A204.1 (cell line): ENCODE measurements around the gene PRAC1.

ENCODE experiments used
- FAIRE-seq: peaks from 2 replicates; lab custom pipeline; 2012; peaks lifted over from hg19 to GRCh38; lab: Jason Lieb, UNC

PRAC1 gene

GRCh38 chr17:48746916-48747444 lies 24.7 kb upstream of the PRAC1 start:
- FAIRE-seq: no peak

DNA sequence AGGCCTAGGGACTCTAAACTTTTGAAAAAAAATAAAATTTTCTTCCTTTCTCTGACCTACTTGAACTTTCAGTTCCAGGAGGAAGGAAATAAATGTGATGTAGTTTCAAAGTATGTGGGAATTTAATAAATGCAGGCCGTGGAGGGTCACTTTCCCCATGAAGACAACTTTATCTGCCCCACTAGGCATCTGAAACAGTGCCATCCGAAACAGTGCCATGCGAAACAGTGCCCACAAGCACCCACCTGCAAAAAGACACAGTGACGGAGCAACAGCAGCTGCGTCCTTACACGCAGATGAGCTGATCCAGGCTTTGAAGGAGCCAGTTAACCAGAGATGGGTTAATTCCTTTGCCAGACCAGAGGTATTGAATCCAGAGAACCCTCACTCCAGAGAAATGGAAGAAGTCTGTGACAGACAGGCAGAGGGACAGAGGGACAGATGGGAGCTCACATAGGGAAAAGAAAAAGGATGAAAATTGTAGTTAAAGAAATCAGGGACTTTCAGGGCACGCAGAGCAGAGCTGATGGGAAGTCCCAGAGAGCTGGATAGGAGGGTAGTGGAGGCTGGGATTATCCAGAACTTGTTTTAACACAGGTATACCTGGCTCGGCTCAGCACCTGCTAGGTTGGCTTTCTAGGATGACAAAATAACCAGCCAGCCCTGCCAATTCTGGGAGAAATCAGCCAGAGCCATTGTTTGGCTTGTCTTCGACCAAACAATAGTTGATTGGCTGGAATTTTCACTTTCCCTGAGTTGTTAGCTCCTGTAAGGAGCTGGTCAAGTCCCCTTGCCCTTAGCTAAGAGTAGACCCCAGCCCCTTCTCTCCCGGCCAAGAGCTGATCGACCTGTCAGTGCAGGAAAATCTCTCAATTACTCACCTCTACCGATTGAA lies 23.3 kb upstream of the PRAC1 start:
- no peak for FAIRE-seq

GRCh38 chr17:48740537-48740936 lies 18.2 kb upstream of the PRAC1 start:
- FAIRE-seq: no peak

DNA sequence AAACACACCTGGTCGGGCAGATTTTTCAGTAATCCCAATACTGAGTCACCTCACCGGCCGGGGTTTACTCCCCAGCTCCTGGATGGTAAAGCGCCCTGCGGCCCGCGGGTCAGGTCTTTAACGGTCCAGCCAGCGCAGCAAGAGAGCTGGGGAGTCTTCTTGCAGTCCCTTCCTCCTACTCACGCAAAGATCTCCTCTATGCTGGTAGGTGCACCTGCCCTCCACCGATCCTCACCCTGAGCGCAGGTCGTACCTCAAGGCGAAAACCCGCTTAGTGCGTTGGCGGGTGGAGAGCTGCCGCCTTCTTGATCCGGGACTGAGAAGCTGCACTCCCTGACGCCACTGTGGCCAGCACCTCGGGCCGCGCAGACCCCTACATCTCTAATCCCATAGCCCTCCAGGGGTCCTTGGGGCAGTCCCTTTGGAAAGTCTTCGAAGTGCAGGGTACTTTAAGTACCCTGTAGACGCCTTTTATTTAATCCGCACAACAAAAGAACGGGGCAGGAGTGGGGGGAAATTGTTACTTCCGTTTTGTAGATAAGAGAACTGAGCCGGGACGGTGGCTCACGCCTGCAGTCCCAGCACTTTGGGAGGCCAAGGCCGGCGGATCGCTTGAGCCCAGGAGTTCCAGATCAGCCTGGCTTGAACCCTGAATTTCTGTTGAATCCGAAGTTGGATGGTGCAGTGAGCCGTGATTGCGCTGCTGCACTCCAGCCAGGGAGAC lies 16.6 kb upstream of the PRAC1 start:
- FAIRE-seq: no peak

- FAIRE-seq: no peak
Observed at GRCh38 chr17:48738424-48738802, 16.1 kb upstream of the PRAC1 start.

DNA sequence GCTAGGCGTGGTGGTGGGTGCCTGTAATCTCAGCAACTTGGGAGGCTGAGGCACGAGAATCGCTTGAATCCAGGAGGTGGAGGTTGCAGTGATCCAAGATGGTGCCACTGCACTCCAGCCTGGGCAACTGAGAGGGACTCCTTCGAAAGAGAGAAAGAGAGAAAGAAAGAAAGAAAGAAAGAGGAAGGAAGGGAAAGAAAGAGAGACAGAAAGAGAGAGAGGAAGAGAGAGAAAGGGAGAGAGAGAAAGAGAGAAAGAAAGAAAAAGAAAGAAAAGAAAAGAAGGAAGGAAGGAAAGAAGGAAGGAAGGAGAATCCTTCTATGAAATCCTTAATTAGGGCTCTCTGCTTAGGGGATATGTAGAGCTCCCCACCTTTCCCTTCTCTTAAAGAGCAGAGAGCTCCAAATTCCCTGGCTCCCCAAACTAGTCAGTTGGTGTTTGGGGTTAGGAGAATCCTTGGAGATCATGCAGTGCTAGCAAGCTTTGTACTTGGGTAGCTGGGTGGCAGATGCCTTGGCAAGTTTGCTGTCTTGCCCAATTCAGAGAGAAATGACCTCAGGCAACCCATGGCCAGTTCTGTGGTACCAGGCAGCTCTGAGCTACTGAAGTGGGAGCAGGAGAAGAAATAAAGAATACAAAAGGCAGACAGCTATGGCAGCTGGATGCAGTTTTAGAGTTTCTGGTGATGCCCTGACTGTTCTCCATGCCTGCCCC lies 15.2 kb upstream of the PRAC1 start:
- no peak for FAIRE-seq

GRCh38 chr17:48735062-48735351 lies 12.7 kb upstream of the PRAC1 start:
- FAIRE-seq: no peak

GRCh38 chr17:48734333-48735061 lies 12.2 kb upstream of the PRAC1 start:
- FAIRE-seq: no peak

GRCh38 chr17:48733632-48734328 lies 11.5 kb upstream of the PRAC1 start:
- no peak for FAIRE-seq

DNA sequence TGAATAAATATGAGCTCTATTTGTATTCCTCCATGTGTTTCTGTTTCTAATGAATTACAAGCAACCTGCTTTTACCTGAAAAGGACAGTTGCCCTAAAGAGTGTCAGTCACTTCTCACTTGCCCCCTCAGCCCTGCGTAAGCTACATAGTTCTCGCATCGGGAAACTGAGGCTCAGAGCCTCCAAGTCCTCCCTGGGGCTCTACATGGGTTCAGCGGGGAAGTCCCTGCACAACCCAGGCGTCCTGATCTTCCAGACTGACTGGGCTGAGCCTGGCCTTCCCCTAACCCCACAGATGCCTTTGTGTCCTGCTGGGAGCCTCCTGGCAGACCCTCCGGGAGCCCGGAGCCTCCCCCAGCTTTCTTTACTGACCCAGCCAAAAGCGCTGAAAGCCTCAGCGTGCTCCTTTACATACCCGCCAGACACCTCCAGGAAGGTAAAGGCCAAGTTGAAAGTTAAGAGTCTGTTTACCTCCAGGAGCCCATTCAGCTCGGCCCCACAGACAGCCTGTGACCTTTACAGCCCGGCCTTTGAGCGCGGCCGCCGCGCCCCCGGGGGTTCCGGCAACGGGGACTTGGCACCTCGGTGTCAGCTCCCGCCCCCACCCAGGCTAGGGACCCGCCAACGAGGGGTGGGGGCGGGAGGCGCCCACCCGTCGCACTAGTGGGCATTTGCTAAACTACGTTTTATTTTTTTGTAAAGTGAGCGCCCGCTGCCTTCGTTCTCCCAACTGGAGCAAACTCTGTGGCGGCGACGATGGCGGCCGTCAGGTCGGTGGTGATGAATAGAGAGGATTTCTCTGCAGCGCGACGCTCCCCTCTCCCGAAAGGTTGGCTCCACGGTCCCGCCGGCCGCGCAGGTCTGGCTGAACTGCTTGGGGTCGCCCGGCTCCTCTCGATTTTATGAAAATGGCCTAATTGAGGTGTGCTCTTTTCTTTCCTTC lies 10.6 kb upstream of the PRAC1 start:
- no peak for FAIRE-seq

DNA sequence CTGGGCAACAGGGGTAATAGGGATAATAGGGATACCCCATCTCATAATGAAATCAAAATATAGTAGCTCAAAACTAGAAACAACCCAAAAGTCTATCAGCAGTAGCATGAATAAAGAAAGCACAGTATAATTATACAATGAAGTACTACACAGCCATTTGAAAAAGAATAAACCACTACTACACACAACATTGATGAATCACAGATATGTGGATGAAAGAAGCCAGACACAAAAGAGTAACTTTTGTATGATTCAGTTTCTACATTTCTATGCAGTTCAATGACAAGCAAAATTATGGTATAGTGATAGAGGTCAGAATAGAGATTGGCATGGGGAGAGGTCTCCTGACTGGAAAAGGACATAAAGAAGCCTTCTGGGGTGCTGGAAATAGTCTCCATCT lies 9.0 kb upstream of the PRAC1 start:
- FAIRE-seq: no peak

GRCh38 chr17:48730240-48730550 lies 7.9 kb upstream of the PRAC1 start:
- FAIRE-seq: no peak

DNA sequence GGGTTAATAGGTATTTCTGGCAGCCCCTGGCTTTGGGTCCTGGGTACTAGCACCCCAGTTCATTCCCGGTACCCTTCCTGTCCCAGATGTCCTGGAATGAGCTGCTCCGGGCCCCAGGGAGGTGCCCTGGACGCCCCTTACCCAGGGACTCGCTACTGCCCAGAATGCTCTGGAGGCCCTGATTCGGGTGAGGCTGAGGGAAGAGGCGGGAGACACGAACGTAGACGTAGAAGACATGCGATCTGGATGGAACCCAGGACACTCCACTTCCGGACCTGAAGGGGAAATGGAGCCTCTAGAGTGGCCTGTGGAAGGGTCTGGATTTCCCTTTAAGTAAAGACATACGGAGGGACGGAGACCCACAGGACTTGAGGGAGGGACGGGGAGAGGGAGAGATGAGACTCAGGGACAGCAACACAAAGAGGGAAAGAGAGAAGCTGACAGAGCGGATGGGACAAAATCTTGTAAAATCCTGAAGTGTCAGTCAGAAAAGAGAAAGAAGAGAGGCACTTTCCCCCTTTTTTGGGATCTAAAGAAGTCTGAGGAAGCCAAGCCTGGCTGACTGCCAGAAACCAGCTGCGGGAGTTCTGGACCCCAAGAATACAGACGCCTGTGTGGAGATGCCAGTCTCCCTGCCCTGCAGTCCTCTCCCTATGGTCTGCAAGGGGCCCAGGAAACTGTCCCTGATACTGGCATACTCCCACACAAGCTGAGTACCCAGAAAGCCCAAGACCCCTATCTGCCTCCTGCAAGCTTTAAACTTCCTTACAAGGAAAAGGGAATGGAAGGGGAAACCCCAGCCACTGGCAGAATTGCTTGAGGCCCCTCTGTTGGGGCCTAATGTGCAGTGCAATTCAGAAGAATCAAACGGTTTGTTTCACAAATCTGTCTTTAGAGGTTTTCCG lies 7.3 kb upstream of the PRAC1 start:
- FAIRE-seq: no peak

- FAIRE-seq: no peak
Observed at GRCh38 chr17:48728232-48729231, 6.2 kb upstream of the PRAC1 start, which contains the start of gene HOXB13. Gene HOXB13 (minus strand): TSS chr17:48728750. CDS start chr17:48728593, 157 bp downstream.

DNA sequence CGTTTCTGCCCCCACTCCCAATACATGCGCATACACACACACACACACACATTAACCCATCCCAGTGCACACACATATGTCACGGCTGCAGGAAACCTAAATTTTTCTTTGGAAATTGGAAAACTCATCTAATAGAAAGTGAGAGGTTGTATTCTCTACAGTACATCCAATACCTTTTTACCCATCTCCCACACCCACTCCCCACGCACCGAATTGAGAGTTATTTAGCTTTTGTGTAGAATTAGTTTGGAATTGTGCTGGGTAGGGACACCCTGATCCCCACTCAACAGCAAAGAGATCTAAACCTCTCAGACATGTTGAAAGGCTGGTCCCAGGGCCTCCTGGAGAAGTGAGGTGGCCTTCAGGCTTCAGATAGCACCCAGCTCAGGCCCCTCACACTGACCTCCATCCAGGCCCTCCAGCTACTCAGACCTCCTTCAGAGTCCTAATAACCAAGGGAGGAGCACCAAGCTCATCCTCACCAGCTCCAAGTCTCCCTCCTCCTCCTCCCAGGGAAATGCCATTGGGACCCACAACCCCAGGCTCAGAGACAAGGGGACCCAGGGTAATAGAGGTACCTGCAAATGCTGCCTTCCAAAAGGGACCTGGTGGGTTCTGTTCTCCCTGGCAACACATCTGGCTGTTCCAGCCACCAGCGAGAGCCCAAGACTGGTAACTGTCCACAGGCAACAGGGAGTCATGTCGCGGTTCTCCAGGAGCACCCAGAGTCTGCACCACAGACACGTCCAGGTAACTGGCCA lies 5.3 kb upstream of the PRAC1 start:
- FAIRE-seq: no peak

GRCh38 chr17:48726916-48727286 lies 4.6 kb upstream of the PRAC1 start:
- no peak for FAIRE-seq

DNA sequence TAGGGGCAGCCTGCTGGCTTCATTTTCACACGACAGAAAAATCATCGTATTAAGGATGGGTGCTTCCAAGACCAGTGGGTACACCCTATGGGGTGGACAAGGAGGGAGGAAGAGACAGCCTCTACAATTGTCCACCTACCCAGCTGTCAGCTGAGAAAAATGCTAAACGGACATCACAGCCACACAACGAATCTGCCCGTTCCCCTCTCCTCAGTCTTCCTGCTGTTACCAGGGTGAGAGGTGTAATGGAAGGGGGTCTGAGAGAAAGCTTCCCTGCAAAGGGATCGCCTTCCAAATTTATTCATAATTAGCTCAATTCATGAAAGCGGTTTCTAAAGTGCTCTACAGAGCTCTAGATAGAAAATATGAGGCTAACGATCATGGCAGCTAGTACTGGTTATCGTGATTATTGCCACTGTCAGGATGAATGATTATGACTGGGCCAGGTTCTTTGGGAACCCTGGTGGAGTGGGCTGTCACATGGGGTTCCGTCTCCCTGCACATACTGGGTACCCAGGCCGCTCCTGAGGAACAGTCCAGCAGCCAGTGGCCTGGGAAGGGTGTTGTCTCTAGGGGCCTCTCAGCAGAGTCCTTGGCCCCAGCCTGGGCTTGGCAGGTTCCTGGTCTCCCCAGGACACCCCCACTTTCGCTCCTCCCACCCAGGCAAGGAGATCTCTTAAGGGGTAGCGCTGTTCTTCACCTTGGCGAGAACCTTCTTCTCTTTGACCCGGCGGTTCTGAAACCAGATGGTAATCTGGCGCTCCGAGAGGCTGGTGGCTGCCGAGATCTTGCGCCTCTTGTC lies 4.0 kb upstream of the PRAC1 start:
- FAIRE-seq: no peak
